CD4-positive, alpha-beta T cell treated with Interleukin-6 for 4 hours (primary cell): ENCODE results near the gene NDC1.
"Not testable (repeated sequence)": the region's sequence is repeated elsewhere in the genome, so short reads cannot be mapped to it uniquely, and the experiment has no call there.

ENCODE experiments used
- DNase-seq: peaks from one replicate; pipeline ENCODE4 v3.0.0-alpha.2; 2020; ENCODE audit warnings: mixed read lengths

NDC1 gene

GRCh38 chr1:53825306-53825705 is 12.8 kb downstream of the NDC1 start:
- DNase-seq, result no peak

DNA sequence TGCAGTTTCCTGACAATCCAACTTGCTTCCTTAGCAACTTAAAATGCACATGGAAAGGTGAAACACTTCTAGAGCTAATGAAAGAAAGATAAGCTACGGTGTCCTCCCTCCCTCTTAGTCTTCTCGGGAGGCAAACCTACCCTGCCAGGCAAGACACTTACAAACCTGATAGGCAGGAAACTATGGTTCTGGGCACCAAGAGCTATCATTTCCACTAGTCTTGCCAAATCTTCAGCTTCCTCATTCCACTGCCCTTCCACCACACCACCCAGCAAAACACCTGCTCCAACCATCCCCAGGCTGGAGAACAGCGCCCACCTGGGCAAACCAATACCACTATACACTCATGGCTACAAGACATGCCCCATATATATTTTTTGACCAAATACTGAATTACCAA is 15.2 kb downstream of the NDC1 start:
- no peak for DNase-seq

- DNase-seq, result no peak
Measured at GRCh38 chr1:53821380-53821779, 16.7 kb downstream of the NDC1 start.

GRCh38 chr1:53819387-53819786 is 18.7 kb downstream of the NDC1 start:
- no peak for DNase-seq

- DNase-seq, result not testable (repeated sequence)
Measured at GRCh38 chr1:53816584-53816983, 21.5 kb downstream of the NDC1 start.

DNA sequence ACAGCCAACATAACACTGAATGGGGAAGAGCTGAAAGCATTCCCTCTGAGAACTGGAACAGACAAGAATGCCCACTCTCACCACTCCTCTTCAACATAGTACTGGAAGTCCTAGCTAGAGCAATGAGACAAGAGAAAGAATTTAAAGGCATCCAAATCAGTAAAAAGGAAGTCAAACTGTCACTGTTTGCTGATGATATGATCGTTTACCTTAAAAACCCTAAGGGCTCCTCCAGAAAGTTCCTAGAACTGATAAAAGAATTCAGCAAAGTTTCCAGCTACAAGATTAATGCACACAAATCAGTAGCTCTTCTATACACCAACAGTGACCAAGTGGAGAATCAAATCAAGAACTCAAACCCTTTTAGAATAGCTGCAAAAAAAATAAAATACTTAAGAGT is 22.6 kb downstream of the NDC1 start:
- not testable (repeated sequence) for DNase-seq

- no peak for DNase-seq
Measured at GRCh38 chr1:53811414-53811851, 26.7 kb downstream of the NDC1 start.

DNA sequence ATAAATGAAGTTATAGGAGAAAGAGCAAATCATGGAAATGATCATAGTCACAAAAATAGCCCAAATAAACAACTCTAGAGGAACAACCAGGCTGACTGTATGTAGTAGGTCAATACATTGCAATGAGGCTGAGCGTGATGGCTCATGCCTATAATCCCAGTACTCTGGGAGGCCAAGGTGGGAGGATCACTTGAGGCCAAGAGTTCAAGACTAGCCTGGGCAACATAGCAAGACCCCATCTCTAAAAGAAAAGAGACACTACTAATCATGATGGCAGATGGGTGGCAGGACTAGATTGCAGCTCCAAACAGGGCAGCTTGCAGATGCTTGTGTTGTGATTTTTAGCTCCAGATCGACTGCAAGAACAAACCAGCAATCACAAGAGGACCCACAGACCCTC is 27.6 kb downstream of the NDC1 start:
- DNase-seq, result no peak

DNA sequence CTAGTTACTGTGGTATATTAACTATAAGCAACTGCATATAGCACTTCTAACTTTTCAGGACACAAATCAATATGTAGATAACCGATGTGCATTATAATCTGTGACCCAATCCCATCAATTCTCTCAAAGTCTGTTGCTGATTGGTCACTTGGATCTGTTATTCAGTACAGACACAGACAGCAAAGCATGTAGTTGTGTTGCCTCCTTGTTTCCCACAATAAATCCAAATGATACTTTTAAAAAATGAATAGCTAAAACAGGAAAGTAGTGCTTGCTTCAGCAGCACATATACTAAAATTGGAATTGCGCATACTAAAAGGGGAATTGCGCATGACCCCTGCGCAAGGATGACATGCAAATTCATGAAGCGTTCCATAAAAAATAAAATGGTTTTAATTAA is 28.1 kb downstream of the NDC1 start:
- no peak for DNase-seq

GRCh38 chr1:53807916-53808315 is 30.2 kb downstream of the NDC1 start:
- no peak for DNase-seq

GRCh38 chr1:53804791-53805505 is 33.1 kb downstream of the NDC1 start:
- DNase-seq, result no peak

DNA sequence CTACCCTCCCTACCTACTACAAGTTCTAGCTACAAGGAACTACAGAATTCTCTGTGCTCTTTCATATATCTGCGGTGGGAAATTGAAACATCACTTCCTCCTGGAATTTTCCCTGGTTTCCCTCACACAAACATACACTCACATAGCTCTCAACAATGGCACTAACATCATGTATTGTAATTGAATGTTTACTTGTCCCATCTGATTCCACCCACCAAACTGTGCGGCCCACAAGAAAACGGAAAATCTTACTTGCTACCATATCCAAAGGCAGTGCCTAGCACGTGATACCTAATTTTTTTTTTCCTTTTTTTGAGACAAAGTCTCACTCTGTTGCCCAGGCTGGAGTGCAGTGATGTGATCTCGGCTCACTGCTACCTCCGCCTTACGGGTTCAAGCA is 33.9 kb downstream of the NDC1 start:
- no peak for DNase-seq

- DNase-seq, result no peak
Measured at GRCh38 chr1:53800621-53801020, 37.5 kb downstream of the NDC1 start.

GRCh38 chr1:53799141-53799540 is 39.0 kb downstream of the NDC1 start:
- DNase-seq, result no peak

- DNase-seq, result no peak
Measured at GRCh38 chr1:53792806-53793205, 45.3 kb downstream of the NDC1 start.

DNA sequence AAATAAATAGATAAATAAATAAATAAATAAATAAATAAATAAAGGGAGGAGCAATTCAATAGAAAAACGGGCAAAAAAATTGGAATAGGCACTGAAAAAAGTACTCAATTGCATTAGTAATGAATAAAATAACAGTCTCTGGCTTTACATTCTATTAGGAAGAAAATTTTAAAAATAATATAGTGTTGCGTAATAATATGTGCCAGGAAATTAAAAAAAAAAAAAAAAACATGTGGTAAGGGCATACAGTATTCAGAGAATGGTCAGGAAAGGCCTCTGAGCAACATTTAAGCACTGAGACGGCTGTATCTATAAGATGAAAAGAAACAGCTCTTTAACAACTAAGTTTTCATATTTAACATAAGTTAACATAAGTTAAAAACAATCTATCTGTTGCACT is 50.4 kb downstream of the NDC1 start:
- no peak for DNase-seq

DNA sequence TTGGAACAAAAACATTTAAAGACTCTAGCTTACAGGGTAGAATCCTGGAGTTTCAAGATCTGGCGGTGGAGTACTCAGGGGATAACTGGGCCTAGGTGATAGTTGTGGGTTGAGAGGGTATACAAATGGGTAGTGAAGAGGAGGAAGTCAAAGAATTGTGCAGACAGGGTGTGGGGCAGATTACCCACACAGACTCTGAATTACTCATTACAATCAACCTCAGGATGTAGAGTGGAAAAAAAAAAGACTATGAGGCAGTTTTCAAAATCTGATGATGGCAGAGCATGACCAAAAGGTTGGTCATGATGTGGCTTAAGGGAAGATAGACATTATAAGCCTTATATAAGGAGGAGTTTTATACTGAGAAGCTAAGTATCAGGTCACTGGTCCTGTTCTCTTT is 55.0 kb downstream of the NDC1 start:
- DNase-seq, result no peak

DNA sequence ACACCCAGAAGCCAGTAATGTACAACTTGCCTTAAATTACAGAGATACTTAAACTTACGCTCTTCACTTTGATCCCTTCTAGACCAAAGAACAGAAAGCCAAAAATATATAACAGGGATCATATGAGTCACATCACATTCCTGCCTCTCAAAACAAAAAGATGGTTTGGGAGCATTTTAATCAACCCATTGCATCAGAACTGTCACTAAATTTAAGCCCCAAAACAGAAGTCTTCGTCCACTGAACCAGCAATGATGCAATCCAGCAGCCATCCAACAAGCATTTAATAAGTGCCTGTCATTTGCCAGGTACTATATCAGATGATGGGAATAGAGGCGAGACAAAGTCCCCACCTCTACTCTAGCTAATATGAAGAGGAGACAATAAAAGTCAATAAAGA is 56.4 kb downstream of the NDC1 start:
- DNase-seq, result no peak

DNA sequence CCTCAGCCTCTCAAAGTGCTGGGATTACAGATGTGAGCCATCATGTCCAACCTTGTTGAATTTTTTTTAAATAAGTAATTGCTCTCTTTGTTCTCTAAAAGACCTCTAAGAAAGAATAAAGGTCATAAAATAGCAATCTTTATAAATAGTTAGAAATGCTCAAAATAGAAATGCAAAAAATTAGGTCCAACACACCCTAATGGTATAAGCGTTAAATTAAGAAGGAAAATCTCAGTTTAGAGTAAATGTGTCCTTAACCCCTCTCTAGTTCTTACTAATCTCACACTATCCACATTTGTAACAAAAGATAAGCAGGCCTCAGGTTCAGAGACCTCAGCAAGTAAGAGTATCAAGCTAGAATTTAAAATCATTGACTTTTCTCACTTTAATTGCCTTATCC is 60.8 kb downstream of the NDC1 start:
- DNase-seq, result no peak

- DNase-seq, result no peak
Measured at GRCh38 chr1:53771648-53772047, 66.4 kb downstream of the NDC1 start.

- no peak for DNase-seq
Measured at GRCh38 chr1:53769780-53770179, 68.3 kb downstream of the NDC1 start.

GRCh38 chr1:53769184-53769583 is 68.9 kb downstream of the NDC1 start:
- DNase-seq, result no peak

DNA sequence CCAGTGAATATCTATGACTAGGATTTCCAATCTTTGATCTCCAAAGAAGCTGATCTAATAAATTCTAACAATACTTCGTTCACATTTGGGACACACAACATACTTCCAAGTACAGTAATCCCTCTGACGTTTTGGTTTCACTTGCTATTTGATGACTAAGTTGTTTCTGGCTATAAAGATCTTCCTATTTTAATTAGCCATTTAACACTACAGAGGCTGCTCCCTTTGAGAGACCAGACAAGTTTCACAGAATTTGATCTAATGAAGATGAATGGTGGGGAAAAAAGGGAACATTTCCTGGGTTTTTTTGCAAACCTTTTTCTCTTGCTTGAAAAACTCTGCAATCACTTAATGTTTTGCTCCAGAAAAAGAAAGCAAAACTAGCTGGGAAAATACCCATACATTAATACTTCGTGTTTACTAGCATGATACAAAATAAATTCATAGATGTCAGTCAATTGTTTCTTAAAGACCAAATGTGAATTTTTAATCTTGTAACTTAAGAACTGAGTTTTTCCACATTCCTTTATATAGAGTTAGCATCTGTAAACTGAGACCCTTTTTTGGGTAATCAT is 71.2 kb downstream of the NDC1 start:
- no peak for DNase-seq

- DNase-seq, result no peak
Measured at GRCh38 chr1:53766194-53766742, 71.8 kb downstream of the NDC1 start.

DNA sequence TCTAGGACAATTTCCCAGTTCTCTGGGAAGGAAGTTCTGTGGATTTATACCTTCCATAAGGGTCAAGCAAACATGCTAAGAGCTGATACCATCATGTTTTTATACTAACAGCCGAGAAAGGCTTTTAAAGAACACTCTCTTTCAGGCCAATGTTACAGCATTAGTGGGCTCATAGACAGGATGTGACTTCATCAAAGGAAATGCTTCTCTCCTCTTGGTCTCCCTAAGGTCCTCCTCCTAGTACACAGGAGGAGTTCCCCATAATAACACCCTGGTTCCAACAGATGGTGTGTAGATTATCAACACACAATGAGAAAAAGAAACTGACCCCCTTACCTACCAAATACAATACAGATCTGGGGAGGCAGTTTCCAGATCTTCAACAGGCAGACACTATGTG is 72.4 kb downstream of the NDC1 start:
- DNase-seq, result no peak
